Small intestine (tissue), 7 donors: ENCODE data around the gene TUBB1. TPM values are rescaled to one million over a fixed set of nuclear protein-coding genes. Genes with fewer than 3 reads are reported as not detected.
"Not testable (repeated sequence)": the region's sequence is repeated elsewhere in the genome, so short reads cannot be mapped to it uniquely, and the experiment has no call there.

ENCODE experiments used
- DNase-seq, 2 donors: peaks; one replicate each; pipeline versions ENCODE4 v3.0.0 to v3.0.0-alpha.2; 2013
- FAIRE-seq: peaks from 2 replicates; lab custom pipeline; 2012; peaks lifted over from hg19 to GRCh38; lab: Jason Lieb, UNC
- H3K27ac ChIP-seq, 3 donors: one replicate each; pipeline ENCODE4 v1.5.1; 2013; ENCODE audit warnings: low read length in 2 of 3, mild to moderate bottlenecking in 2 of 3, control low read depth in 1 of 3, inconsistent platforms in 1 of 3, low read depth in 1 of 3, moderate library complexity in 1 of 3
- H3K27me3 ChIP-seq, 3 donors: one replicate each; pipeline ENCODE4 v1.6.1; 2013; ENCODE audit warnings: low read length in 3 of 3, inconsistent platforms in 1 of 3; ENCODE audit not compliant: control insufficient read depth in 3 of 3, insufficient read depth in 3 of 3
- H3K36me3 ChIP-seq, 3 donors: one replicate each; pipeline ENCODE4 v1.6.1; 2013; ENCODE audit warnings: low read length in 3 of 3, inconsistent platforms in 1 of 3, low read depth in 1 of 3, mild to moderate bottlenecking in 1 of 3, moderate library complexity in 1 of 3; ENCODE audit not compliant: control insufficient read depth in 3 of 3, insufficient read depth in 2 of 3
- H3K4me1 ChIP-seq, 3 donors: one replicate each; pipeline ENCODE4 v1.6.1; 2013; ENCODE audit warnings: low read length in 2 of 3, inconsistent platforms in 1 of 3, low read depth in 1 of 3, mild to moderate bottlenecking in 1 of 3, moderate library complexity in 1 of 3; ENCODE audit not compliant: control insufficient read depth in 3 of 3, insufficient read depth in 2 of 3
- H3K4me3 ChIP-seq, 3 donors: one replicate each; pipeline ENCODE4 v1.5.1; 2013; ENCODE audit warnings: low read length in 3 of 3, control low read depth in 1 of 3, inconsistent platforms in 1 of 3, low read depth in 1 of 3, mild to moderate bottlenecking in 1 of 3, moderate library complexity in 1 of 3
- H3K9me3 ChIP-seq, 2 donors: one replicate each; pipeline ENCODE4 v1.6.1; 2013; ENCODE audit warnings: low read depth in 1 of 2, low read length in 1 of 2; ENCODE audit not compliant: control insufficient read depth in 2 of 2, insufficient read depth in 1 of 2
- WGBS, 3 donors: extraction: QIAGEN DNeasy Blood & Tissue Kit; methylation state at CpG; one replicate each; pipeline ENCODE4 v1.1.7; 2013; 5-methylcytosine and 5-hydroxymethylcytosine counted together
- polyA plus RNA-seq, 4 donors: library from polyadenylated mRNA; stranded (reverse) in 3 of 4; unstranded in 1 of 4; fragments of 200-250 nt in 3 of 4; fragments of 120-200 nt in 1 of 4; gene quantifications; one replicate each; pipeline versions ENCODE4 v1.2.1 to v1.2.3, GENCODE V29; 2013
- donor health status: healthy with polysubstance abuse.
- donor health status: control.
- donor health status: control.
- donor health status: Bipolar disorder and iron deficiency.
- donor health status: healthy.

The TUBB1 gene
- polyA plus RNA-seq, 4 donors: 0.01 to 0.30 TPM; not detected in 2

DNA sequence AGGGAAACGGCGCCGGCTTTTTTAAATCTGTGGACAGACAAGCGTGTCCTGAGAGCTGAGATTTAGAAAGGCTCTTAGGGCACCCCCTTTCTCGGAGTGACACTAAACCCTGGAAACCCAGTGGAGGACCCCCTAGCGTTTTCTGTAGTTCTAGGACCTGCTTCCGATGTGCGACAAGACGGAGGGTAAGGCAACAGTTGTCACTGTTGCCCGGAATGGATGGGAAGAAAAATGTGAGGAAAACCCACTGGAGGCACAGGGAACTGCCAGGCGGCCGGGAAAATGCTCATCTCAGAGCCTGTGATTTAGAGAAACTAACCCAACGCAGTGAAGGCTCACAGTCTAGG is 13.5 kb downstream of the TUBB1 start:
- peaks cover 2 to 12% (median 5%) of the 10 kb centered on the region in 3 donors for H3K4me1 ChIP-seq
- no peak for FAIRE-seq
- H3K27me3 ChIP-seq: no peaks in the 10 kb centered on the region
- H3K9me3 ChIP-seq: no peaks in the 10 kb centered on the region
- H3K36me3 ChIP-seq: peaks cover 15 to 16% (median 15%) of the 10 kb centered on the region in 3 donors
- no peak for DNase-seq
- peak overlapping the region; percentile 85 to 96 (median 88) for H3K27ac ChIP-seq
- 2 to 4% (median 3%) methylated on average over 13 of the region's 13 CpGs for WGBS, 3 donors
- peak overlapping the region; percentile 73 to 86 (median 83) for H3K4me3 ChIP-seq

DNA sequence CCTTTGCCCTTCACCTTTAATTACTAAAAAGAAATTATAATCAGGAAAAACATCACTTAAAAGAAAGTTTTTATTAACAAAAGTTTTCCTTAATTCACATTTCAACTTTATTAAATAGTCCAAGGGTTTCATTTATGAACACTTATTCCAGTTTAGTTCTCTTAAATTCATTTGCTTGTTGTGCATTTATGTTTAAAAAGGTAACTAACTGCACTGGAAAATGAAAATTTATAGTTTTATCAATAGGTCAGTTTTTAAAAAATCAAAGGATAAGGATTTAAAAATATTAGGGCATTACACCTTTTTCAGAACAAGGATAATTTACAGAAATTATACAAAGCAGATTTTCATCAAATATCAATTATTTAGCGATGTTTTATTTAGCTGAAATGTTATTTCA is 13.9 kb downstream of the TUBB1 start:
- H3K4me3 ChIP-seq: no peak overlapping the region
- 99 to 100% (median 100%) methylated on average over 1 of the region's 1 CpG for WGBS, 3 donors

DNA sequence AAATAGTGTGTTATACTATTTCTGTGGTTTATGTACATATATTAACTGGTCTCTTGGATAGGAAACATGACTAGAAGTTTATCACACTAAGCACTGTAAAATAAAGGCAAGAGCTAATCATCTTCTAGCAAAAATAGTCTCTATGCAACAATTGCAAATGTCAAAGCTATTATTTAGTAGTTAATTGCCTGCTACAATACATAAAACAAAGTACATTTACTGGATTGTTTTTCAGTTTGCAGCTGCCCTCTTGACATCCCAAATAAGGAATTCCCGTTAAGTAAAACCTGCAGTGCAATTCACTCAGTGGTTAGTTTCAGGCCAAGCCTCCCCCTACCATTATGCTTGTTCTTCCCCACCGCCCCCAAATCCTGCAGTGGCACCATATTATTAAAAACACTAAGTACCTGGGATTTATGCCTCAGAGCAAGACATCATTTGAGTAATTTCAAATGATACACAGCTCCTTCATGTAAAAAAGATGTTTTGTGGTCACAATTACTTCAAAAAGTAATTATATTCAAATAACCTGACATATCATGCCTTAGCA is 14.5 kb downstream of the TUBB1 start:
- Histone ChIP-seq H3K4me1 (peaks cover 4 to 12% (median 4%) of the 10 kb centered on the region in 3 donors), H3K27ac (no peak overlapping the region), H3K36me3 (peaks cover 15 to 21% (median 16%) of the 10 kb centered on the region in 3 donors), H3K27me3 (no peaks in the 10 kb centered on the region), H3K4me3 (no peak overlapping the region), H3K9me3 (no peaks in the 10 kb centered on the region)
- FAIRE-seq (no peak), DNase-seq (no peak)
- WGBS, 3 donors: 64 to 77% (median 72%) methylated on average over 2 of the region's 2 CpGs

More for the DNA sequence above, 13.9 kb downstream of the TUBB1 start:
- Histone ChIP-seq H3K27me3 (no peaks in the 10 kb centered on the region), H3K9me3 (no peaks in the 10 kb centered on the region), H3K36me3 (peaks cover 15 to 19% (median 16%) of the 10 kb centered on the region in 3 donors), H3K4me1 (peaks cover 4 to 12% (median 5%) of the 10 kb centered on the region in 3 donors), H3K27ac (peak overlapping the region in 2 of 3 donors; percentile 85 to 96)
- no peak for DNase-seq
- no peak for FAIRE-seq

DNA sequence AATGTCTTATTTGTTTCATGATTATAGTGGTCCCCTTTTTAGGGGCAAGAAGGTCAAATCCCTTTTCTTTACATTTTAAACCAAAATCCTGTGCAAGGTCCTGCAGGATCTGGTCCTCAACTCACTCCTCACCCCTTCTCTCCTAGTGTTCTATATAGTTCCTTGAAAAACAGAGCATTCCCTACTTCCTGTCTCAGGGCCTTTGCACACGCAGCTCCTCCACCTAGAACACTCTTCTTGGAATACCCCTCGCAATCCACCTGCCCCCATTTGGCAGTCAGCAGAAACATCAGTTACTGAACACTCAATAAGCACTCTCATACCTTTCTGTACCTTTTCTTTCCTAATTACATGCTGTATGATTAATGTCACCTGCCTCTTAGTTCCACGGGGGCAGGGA is 16.2 kb downstream of the TUBB1 start:
- no peaks in the 10 kb centered on the region for H3K9me3 ChIP-seq
- H3K27me3 ChIP-seq: no peaks in the 10 kb centered on the region
- H3K36me3 ChIP-seq: peaks cover 11 to 18% (median 13%) of the 10 kb centered on the region in 3 donors
- H3K27ac ChIP-seq: no peak overlapping the region
- peaks cover 4 to 9% (median 8%) of the 10 kb centered on the region in 3 donors for H3K4me1 ChIP-seq
- WGBS, 3 donors: 90 to 96% (median 95%) methylated on average over 3 of the region's 3 CpGs
- FAIRE-seq: no peak
- no peak overlapping the region for H3K4me3 ChIP-seq
- DNase-seq: no peak

DNA sequence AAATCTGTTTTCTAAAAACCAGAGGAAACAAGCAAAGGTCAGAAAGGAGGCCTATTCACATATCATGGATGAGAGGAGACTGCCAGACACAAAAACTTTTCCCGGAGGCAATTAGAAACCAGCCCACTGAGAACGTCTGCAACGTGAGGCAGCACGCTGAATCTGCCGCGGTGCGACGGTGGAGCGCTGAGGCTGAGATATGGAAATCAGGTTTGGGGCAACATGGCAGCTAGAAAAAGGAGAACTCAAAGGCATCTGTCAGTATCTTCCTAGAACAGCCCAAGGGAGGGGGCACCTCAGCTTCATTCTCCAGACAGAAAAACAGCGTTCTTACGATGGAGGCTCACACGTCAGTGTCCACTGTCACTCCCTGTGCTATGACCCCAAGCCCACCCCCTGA is 18.2 kb downstream of the TUBB1 start:
- Histone ChIP-seq H3K36me3 (peaks cover 11 to 18% (median 13%) of the 10 kb centered on the region in 3 donors), H3K27ac (no peak overlapping the region), H3K27me3 (no peaks in the 10 kb centered on the region), H3K4me3 (no peak overlapping the region), H3K4me1 (peaks cover 4 to 18% (median 6%) of the 10 kb centered on the region in 3 donors), H3K9me3 (no peaks in the 10 kb centered on the region)
- 89 to 94% (median 89%) methylated on average over 12 of the region's 12 CpGs for WGBS, 3 donors
- DNase-seq (no peak), FAIRE-seq (no peak)

DNA sequence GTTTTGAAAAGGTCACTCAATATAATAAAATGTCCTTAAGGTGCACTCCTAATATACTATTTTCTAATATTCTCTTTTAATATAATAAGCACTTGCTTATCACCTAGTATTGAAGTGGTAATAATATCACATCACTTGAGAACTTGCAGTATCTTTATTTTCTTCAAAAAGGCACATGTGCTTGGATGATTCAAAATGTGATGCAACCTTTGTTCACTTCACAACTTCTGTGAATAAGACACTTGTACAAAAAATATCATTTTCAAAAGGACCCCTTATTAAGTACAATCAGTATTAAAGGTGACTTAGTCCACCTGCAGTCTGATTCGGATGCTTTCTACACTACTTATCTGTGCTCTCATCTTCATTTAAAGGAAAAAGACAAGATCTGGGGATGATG is 20.0 kb downstream of the TUBB1 start:
- DNase-seq (no peak), FAIRE-seq (no peak)
- WGBS, 3 donors: 18 to 48% (median 20%) methylated on average over 1 of the region's 1 CpG
- H3K36me3 ChIP-seq: peaks cover 11 to 18% (median 13%) of the 10 kb centered on the region in 3 donors
- peaks cover 6 to 24% (median 11%) of the 10 kb centered on the region in 3 donors for H3K4me1 ChIP-seq
- H3K9me3 ChIP-seq: no peaks in the 10 kb centered on the region
- H3K27me3 ChIP-seq: no peaks in the 10 kb centered on the region
- H3K4me3 ChIP-seq: peak overlapping the region in 1 of 3 donors; percentile 97
- H3K27ac ChIP-seq: no peak overlapping the region

DNA sequence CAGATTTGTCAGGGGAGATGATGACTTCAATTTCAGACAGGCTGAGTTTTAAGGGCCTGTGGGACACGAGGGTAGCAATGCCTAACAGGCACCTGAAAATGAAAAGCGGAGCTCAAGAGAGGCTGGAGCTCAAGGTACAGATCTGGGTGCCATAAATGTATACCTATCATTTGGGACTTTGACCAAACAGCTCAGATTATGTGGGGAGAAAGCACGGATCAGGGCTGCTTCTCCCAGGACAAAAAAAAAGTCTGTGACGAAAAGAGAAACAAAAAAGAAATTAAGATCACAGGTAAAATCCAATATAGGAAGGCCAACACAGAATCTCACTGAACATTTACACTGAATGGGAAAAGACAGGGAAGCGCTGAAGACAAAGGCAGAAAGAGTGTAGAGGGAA is 21.4 kb downstream of the TUBB1 start:
- WGBS, 3 donors: 22 to 63% (median 30%) methylated on average over 5 of the region's 5 CpGs
- peaks cover 4 to 14% (median 9%) of the 10 kb centered on the region in 3 donors for H3K36me3 ChIP-seq
- H3K27ac ChIP-seq: peak overlapping the region; percentile 76 to 98 (median 94)
- peaks cover 6 to 24% (median 14%) of the 10 kb centered on the region in 3 donors for H3K4me1 ChIP-seq
- DNase-seq (peak; percentile 85 to 93), FAIRE-seq (no peak)
- no peaks in the 10 kb centered on the region for H3K9me3 ChIP-seq
- peak overlapping the region in 2 of 3 donors; percentile 29 to 97 for H3K4me3 ChIP-seq
- no peaks in the 10 kb centered on the region for H3K27me3 ChIP-seq

DNA sequence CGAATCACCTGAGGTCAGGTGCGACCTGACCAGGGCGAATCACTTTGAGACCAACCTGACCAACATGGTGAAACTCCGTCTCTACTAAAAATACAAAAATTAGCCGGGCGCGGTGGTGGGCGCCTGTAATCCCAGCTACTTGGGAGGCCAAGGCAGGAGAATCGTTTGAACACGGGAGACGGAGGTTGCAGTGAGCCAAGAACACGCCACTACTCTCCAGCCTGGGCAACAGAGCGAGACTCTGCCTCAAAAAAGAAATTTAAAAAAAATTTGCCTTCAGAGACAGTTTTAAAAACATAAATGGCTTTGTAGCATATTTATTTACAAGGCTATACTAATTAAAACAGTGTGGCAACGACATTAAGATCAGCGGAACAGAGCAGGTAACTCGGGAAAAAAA is 22.3 kb downstream of the TUBB1 start:
- not testable (repeated sequence) for H3K27me3 ChIP-seq, FAIRE-seq, DNase-seq, H3K9me3 ChIP-seq
- H3K36me3 ChIP-seq: peaks cover 2 to 11% (median 5%) of the 10 kb centered on the region in 3 donors
- WGBS, 3 donors: 17 to 72% (median 34%) methylated on average over 16 of the region's 16 CpGs
- peak overlapping the region; percentile 85 to 98 (median 94) for H3K27ac ChIP-seq
- peak overlapping the region in 2 of 3 donors; percentile 75 to 97 for H3K4me3 ChIP-seq
- H3K4me1 ChIP-seq: peaks cover 6 to 24% (median 18%) of the 10 kb centered on the region in 3 donors
